K562 (cell line): ENCODE data around the gene DIMT1. TPM values are rescaled to one million over a fixed set of nuclear protein-coding genes. Genes with fewer than 3 reads are reported as not detected.

Source experiments
- BRD4 ChIP-seq: fragments of 200-600 bp; sonication (generic); IDR thresholded peaks from 2 replicates; pipeline ENCODE4 v1.6.1; 2017; ENCODE audit warnings: inconsistent platforms
- CBX8 ChIP-seq: fragments of 200-600 bp; sonication (generic); IDR thresholded peaks from 2 replicates; pipeline ENCODE4 v1.6.1; 2012; ENCODE audit warnings: borderline replicate concordance, mixed run types, low read depth, mild to moderate bottlenecking, moderate library complexity, mixed read lengths, low read length, control low read depth, inconsistent platforms; ENCODE audit not compliant: poor library complexity, severe bottlenecking; ENCODE audit errors: extremely low read depth
- ESRRB ChIP-seq: fragments of 250-450 bp; sonication (Bioruptor Pico); IDR thresholded peaks from 2 replicates; pipeline ENCODE4 v1.5.0; 2020; ENCODE audit warnings: mild to moderate bottlenecking, moderate library complexity, borderline replicate concordance
- HBP1 ChIP-seq: fragments of 450-650 bp; formaldehyde crosslinking; IDR thresholded peaks from 2 replicates; pipeline ENCODE4 v1.4.0; 2022; ENCODE audit warnings: missing genetic modification characterization
- MEF2D ChIP-seq: conservative IDR thresholded peaks from 2 replicates; pipeline ENCODE4 v1.6.1; 2016; ENCODE audit warnings: low read depth, missing genetic modification characterization, missing compliant biosample characterization
- MNT ChIP-seq, 2 experiments: fragments of 450-650 bp; conservative IDR thresholded peaks; 2 replicates each; pipeline ENCODE4 v1.6.1; 2017; ENCODE audit warnings: mild to moderate bottlenecking in 2 of 2, moderate library complexity in 2 of 2
- NFE2L1 ChIP-seq: fragments of 450-650 bp; IDR thresholded peaks from 2 replicates; pipeline ENCODE4 v1.6.1; 2016; ENCODE audit warnings: missing genetic modification characterization, low read depth, mild to moderate bottlenecking, missing compliant biosample characterization, moderate library complexity, borderline replicate concordance
- NR2C2 ChIP-seq, 2 experiments: fragments of 200-800 bp in 1 of 2; sonication (Bioruptor generic) in 1 of 2; sonication (generic) in 1 of 2; formaldehyde crosslinking in 1 of 2; IDR thresholded peaks; 2 replicates each; pipeline versions ENCODE4 v1.6.1 to v1.8.0; 2016 to 2022; ENCODE audit warnings: mild to moderate bottlenecking in 1 of 2, missing compliant biosample characterization in 1 of 2, missing genetic modification characterization in 1 of 2, missing genetic modification reagents in 1 of 2
- SMC3 ChIP-seq: conservative IDR thresholded peaks from 2 replicates; pipeline ENCODE4 v1.6.1; 2011; ENCODE audit warnings: low read depth, low read length, improper control_type of control experiment; ENCODE audit not compliant: insufficient read depth
- SNIP1 ChIP-seq: fragments of 450-650 bp; IDR thresholded peaks from 2 replicates; pipeline ENCODE4 v1.7.1; 2017; ENCODE audit warnings: low read depth, mild to moderate bottlenecking
- SREBF2 ChIP-seq: sonication (generic); formaldehyde crosslinking; IDR thresholded peaks from 2 replicates; pipeline ENCODE4 v1.4.0; 2020; ENCODE audit warnings: mild to moderate bottlenecking, missing genetic modification reagents
- TCF7L2 ChIP-seq: fragments of 150-350 bp; IDR thresholded peaks from 2 replicates; pipeline ENCODE4 v1.6.1; 2016; ENCODE audit warnings: low read depth, mild to moderate bottlenecking, low read length, moderate library complexity
- ZBTB2 ChIP-seq: fragments of 450-650 bp; IDR thresholded peaks from 2 replicates; pipeline ENCODE4 v1.6.1; 2016; ENCODE audit warnings: antibody characterized with exemption
- ZBTB33 ChIP-seq: sonication (generic); formaldehyde crosslinking; IDR thresholded peaks from 2 replicates; pipeline ENCODE4 v1.8.1; 2023; ENCODE audit warnings: mild to moderate bottlenecking, missing genetic modification reagents
- ZC3H8 ChIP-seq: fragments of 450-650 bp; IDR thresholded peaks from 2 replicates; pipeline ENCODE4 v1.6.1; 2017
- ZFX ChIP-seq: sonication (generic); formaldehyde crosslinking; IDR thresholded peaks from 2 replicates; pipeline ENCODE4 v1.8.0; 2022; ENCODE audit warnings: mild to moderate bottlenecking, missing genetic modification reagents, moderate library complexity
- ZNF143 ChIP-seq: sonication (generic); formaldehyde crosslinking; IDR thresholded peaks from 2 replicates; pipeline ENCODE4 v1.9.0; 2022; ENCODE audit warnings: mild to moderate bottlenecking, missing genetic modification reagents
- ZNF263 ChIP-seq: sonication (generic); formaldehyde crosslinking; IDR thresholded peaks from 2 replicates; pipeline ENCODE4 v1.8.0; 2022; ENCODE audit warnings: mild to moderate bottlenecking, missing genetic modification reagents, borderline replicate concordance
- ZNF274 ChIP-seq: IDR thresholded peaks from 2 replicates; pipeline ENCODE4 v1.6.1; 2011; ENCODE audit warnings: low read depth, mild to moderate bottlenecking, low read length, moderate library complexity, borderline replicate concordance
- ZNF551 ChIP-seq: fragments of 250-450 bp; sonication (Bioruptor Pico); IDR thresholded peaks from 2 replicates; pipeline ENCODE4 v1.5.0; 2021; ENCODE audit warnings: mild to moderate bottlenecking, moderate library complexity
- ZNF583 ChIP-seq: fragments of 250-450 bp; sonication (Bioruptor Pico); IDR thresholded peaks from 2 replicates; pipeline ENCODE4 v1.4.0; 2020
- polyA plus RNA-seq, 8 experiments: library from polyadenylated mRNA; depleted of rRNA in 4 of 8; stranded (reverse) in 5 of 8; unstranded in 3 of 8; fragments of >200 nt; fragmentation: Nextera tagmentation in 2 of 8; fragmentation: Illumina TruSeq in 1 of 8; extraction: Ambion mirVana in 2 of 8; extraction: Trizol in 1 of 8; gene quantifications; 2 replicates each; pipeline versions ENCODE4 v1.2.1 to v1.2.3, GENCODE V29; 2011 to 2014; ENCODE audit warnings: inconsistent platforms in 1 of 8, missing spikeins in 1 of 8
- total RNA-seq, 7 experiments: library from RNA; depleted of rRNA in 6 of 7; stranded (reverse); fragments of >200 nt in 6 of 7; fragmentation: Illumina TruSeq in 2 of 7; extraction: Trizol in 2 of 7; gene quantifications; 2 replicates each; pipeline versions ENCODE4 v1.2.1 to v1.2.3, GENCODE V29; 2011 to 2021; ENCODE audit warnings: low replicate concordance in 1 of 7

Gene DIMT1
- total and polyA plus RNA-seq, 9 of the 15 experiments (the other 6 are each of a cell fraction or from before 2014, with no cell fraction given), result 28.9 to 85.3 (median 54.1) TPM

- TF ChIP-seq HBP1 (CRISPR knock-in tag) (peak; percentile 80), ZNF551 (CRISPR knock-in tag) (no peak), SREBF2 (CRISPR knock-in tag) (no peak), ZNF274 (no peak), ESRRB (CRISPR knock-in tag) (no peak), ZNF143 (CRISPR knock-in tag) (no peak), ZNF583 (no peak), SMC3 (no peak), MEF2D (tag) (no peak), NR2C2 (CRISPR knock-in tag; IDR thresholded peaks at IDR 0.05) (0 out of 2 replicates have a peak, but pooled peaks have one; percentile 15), NR2C2 (tag; IDR thresholded peaks at IDR 0.05) (no peak; the same call in 1 of the 2 replicates), ZFX (peak; percentile 37; the same call in 1 of the 2 replicates), CBX8 (no peak), MNT (conservative IDR thresholded peaks at IDR 0.05) (peak; percentile 93 to 98), TCF7L2 (no peak), NFE2L1 (tag) (no peak), ZNF263 (no peak), SNIP1 (no peak), ZBTB33 (CRISPR knock-in tag) (peak; percentile 52; the same call in 1 of the 2 replicates), ZC3H8 (no peak), BRD4 (no peak), ZBTB2 (peak; percentile 95)
Measured at GRCh38 chr5:62412549-62413329, 9.0 kb upstream of the DIMT1 start, which contains the start of gene IPO11 (continued).
